PC-3 (cell line): ENCODE data around the gene SPDYE6. TPM values are rescaled to one million over a fixed set of nuclear protein-coding genes. Genes with fewer than 3 reads are reported as not detected.
A peak's percentile ranks its signal among the peaks of the same experiment; 100 is the strongest.

ENCODE experiments used
- ATAC-seq: fragments of 200-7000 bp; cut with Tn5 transposase; 2 replicates; pipeline ENCODE4 v1.9.1; 2020; ENCODE audit warnings: mild to moderate bottlenecking, moderate library complexity
- BruUV-seq: library from RNA; stranded (reverse); fragments of 400-500 nt; replicated peaks from 2 replicates; lab custom pipeline; 2021; lab: Mats Ljungman, UMichigan
- CTCF ChIA-PET: fragments of 300-600 bp; sonication (Branson Sonifier 250); formaldehyde crosslinking; loops from one replicate; lab custom pipeline; 2022; ENCODE audit warnings: antibody characterized with exemption; lab: Charles Lee
- POLR2A ChIA-PET: fragments of 300-600 bp; sonication (Branson Sonifier 250); formaldehyde crosslinking; loops from one replicate; lab custom pipeline; 2022; ENCODE audit warnings: antibody characterized with exemption; ENCODE audit not compliant: unreplicated experiment; lab: Charles Lee
- DNase-seq: peaks from one replicate; pipeline ENCODE4 v3.0.0-alpha.2; 2015
- H2AFZ ChIP-seq: fragments of 300-600 bp; sonication (generic); 2 replicates; pipeline ENCODE4 v1.6.0; 2016; ENCODE audit warnings: antibody characterized with exemption, low read length
- H3F3A ChIP-seq: fragments of 300-600 bp; sonication (generic); one replicate; pipeline ENCODE4 v1.6.0; 2017; ENCODE audit warnings: antibody characterized with exemption, low read length, control low read depth, mild to moderate bottlenecking; ENCODE audit not compliant: unreplicated experiment
- H3K27ac ChIP-seq: fragments of 300-600 bp; sonication (generic); 2 replicates; pipeline ENCODE4 v1.5.1; 2016; ENCODE audit warnings: mild to moderate bottlenecking, low read length
- H3K27me3 ChIP-seq: fragments of 300-600 bp; sonication (generic); 2 replicates; pipeline ENCODE4 v1.6.1; 2016; ENCODE audit warnings: low read length, mixed read lengths
- H3K36me3 ChIP-seq: fragments of 300-600 bp; sonication (generic); 2 replicates; pipeline ENCODE4 v1.6.1; 2016; ENCODE audit warnings: low read depth, mixed run types, low read length, mixed read lengths
- H3K4me1 ChIP-seq: fragments of 300-600 bp; sonication (generic); 2 replicates; pipeline ENCODE4 v1.5.1; 2016; ENCODE audit warnings: low read length; ENCODE audit not compliant: insufficient read depth
- H3K4me2 ChIP-seq: fragments of 300-600 bp; sonication (generic); 2 replicates; pipeline ENCODE4 v1.6.0; 2016; ENCODE audit warnings: low read length
- H3K4me3 ChIP-seq: fragments of 300-600 bp; sonication (generic); 2 replicates; pipeline ENCODE4 v1.5.1; 2016; ENCODE audit warnings: mild to moderate bottlenecking, low read length, mixed read lengths
- H3K79me2 ChIP-seq: fragments of 300-600 bp; sonication (generic); 2 replicates; pipeline ENCODE4 v1.6.1; 2017; ENCODE audit warnings: low read length, mixed read lengths
- H3K9ac ChIP-seq: fragments of 300-600 bp; sonication (generic); 2 replicates; pipeline ENCODE4 v1.6.0; 2016; ENCODE audit warnings: mild to moderate bottlenecking, low read length
- H3K9me2 ChIP-seq: fragments of 300-600 bp; sonication (generic); replicated peaks from 2 replicates; pipeline ENCODE4 v1.6.1; 2016; ENCODE audit warnings: mixed run types, low read length, mixed read lengths
- H3K9me3 ChIP-seq: fragments of 300-600 bp; sonication (generic); 2 replicates; pipeline ENCODE4 v1.6.1; 2016; ENCODE audit warnings: low read length, mixed read lengths
- H4K20me1 ChIP-seq: fragments of 300-600 bp; sonication (generic); 2 replicates; pipeline ENCODE4 v1.6.1; 2016; ENCODE audit warnings: low read length, mixed read lengths
- CTCF ChIP-seq: fragments of 300-600 bp; sonication (generic); conservative IDR thresholded peaks from 2 replicates; pipeline ENCODE4 v1.5.1; 2017; ENCODE audit warnings: antibody characterized with exemption, low read depth, mild to moderate bottlenecking, low read length
- EZH2 ChIP-seq: fragments of 300-600 bp; sonication (generic); IDR thresholded peaks from one replicate; pipeline ENCODE4 v1.6.1; 2017; ENCODE audit warnings: antibody characterized with exemption, mild to moderate bottlenecking, low read length; ENCODE audit not compliant: unreplicated experiment
- EZH2phosphoT487 ChIP-seq: fragments of 300-600 bp; sonication (generic); IDR thresholded peaks from 2 replicates; pipeline ENCODE4 v1.6.1; 2018; ENCODE audit warnings: mild to moderate bottlenecking, antibody characterized with exemption, low read length, borderline replicate concordance
- intact Hi-C: fragments of 100-400 bp; cut with micrococcal nuclease; formaldehyde crosslinking; loops from 2 replicates; pipeline ENCODE4 v1.9.0; 2023
- total RNA-seq: library from RNA; depleted of rRNA; stranded (reverse); fragments of >200 nt; gene quantifications from 2 replicates; pipeline ENCODE4 v1.2.3, GENCODE V29; 2014

The SPDYE6 gene
- total RNA-seq, 1 experiment from 2014 or later, result not detected

GRCh38 chr7:102312317-102312716 lies 43.9 kb downstream of the SPDYE6 start:
- no TSS peak for BruUV-seq
- Histone ChIP-seq H3K27me3 (no peaks in the 10 kb centered on the region), H3K36me3 (no peaks in the 10 kb centered on the region), H3K9me3 (no peaks in the 10 kb centered on the region), H3K4me3 (no peak overlapping the region), H3K27ac (no peak overlapping the region), H3K4me1 (peaks cover 4% of the 10 kb centered on the region), H3K4me2 (no peak overlapping the region), H3K9ac (no peak overlapping the region), H3K79me2 (no peaks in the 10 kb centered on the region), H3K9me2 (no peaks in the 10 kb centered on the region), H4K20me1 (no peaks in the 10 kb centered on the region), H2AFZ (no peak overlapping the region), H3F3A (no peaks in the 10 kb centered on the region)
- TF ChIP-seq CTCF (no peak), EZH2 (no peak), EZH2phosphoT487 (no peak)
- no peak for DNase-seq
- ATAC-seq, result no peak
- CTCF ChIA-PET, result no interaction called here
- intact Hi-C loops, result no loop called here
- POLR2A ChIA-PET, result no interaction called here

- POLR2A ChIA-PET, result no interaction called here
- Histone ChIP-seq H3K79me2 (no peaks in the 10 kb centered on the region), H3F3A (no peaks in the 10 kb centered on the region), H3K4me1 (peaks cover 14% of the 10 kb centered on the region), H3K27me3 (no peaks in the 10 kb centered on the region), H2AFZ (no peak overlapping the region), H4K20me1 (no peaks in the 10 kb centered on the region), H3K9me3 (no peaks in the 10 kb centered on the region), H3K9ac (no peak overlapping the region), H3K36me3 (no peaks in the 10 kb centered on the region), H3K27ac (no peak overlapping the region), H3K4me2 (no peak overlapping the region), H3K4me3 (no peak overlapping the region), H3K9me2 (no peaks in the 10 kb centered on the region)
- intact Hi-C loops, result no loop called here
- CTCF ChIA-PET, result no interaction called here
- DNase-seq (no peak), ATAC-seq (no peak)
- TF ChIP-seq EZH2 (no peak), EZH2phosphoT487 (no peak), CTCF (no peak)
- no TSS peak for BruUV-seq
Observed at GRCh38 chr7:102310414-102310815, 45.8 kb downstream of the SPDYE6 start.

GRCh38 chr7:102306916-102307677 lies 49.1 kb downstream of the SPDYE6 start:
- ATAC-seq, result peak; percentile 80
- BruUV-seq, result no TSS peak
- H3K4me3 ChIP-seq, result peak overlapping the region; percentile 16; the same call in 1 of the 2 replicates

More at GRCh38 chr7:102306916-102307677, 49.1 kb downstream of the SPDYE6 start:
- H2AFZ ChIP-seq, result peak overlapping the region; percentile 69
- no peaks in the 10 kb centered on the region for H3K27me3 ChIP-seq
- ChIA-PET CTCF (no interaction called here), POLR2A (interaction anchor here (0.6 kb wide), 1 partner anchor 1089 kb away, joined by 3 read pairs; the partner anchor contains the start of gene ZNHIT1)
- no peaks in the 10 kb centered on the region for H3K36me3 ChIP-seq
- no peaks in the 10 kb centered on the region for H4K20me1 ChIP-seq
- DNase-seq, result peak; percentile 52
- TF ChIP-seq CTCF, result no peak
- TF ChIP-seq EZH2phosphoT487, result no peak
- no peak for TF ChIP-seq EZH2
- H3F3A ChIP-seq, result no peaks in the 10 kb centered on the region
- no peaks in the 10 kb centered on the region for H3K9me2 ChIP-seq
- H3K27ac ChIP-seq, result peak overlapping the region; percentile 72
- intact Hi-C loops, result no loop called here
- peak overlapping the region; percentile 50 for H3K9ac ChIP-seq
- H3K79me2 ChIP-seq, result no peaks in the 10 kb centered on the region
- peak overlapping the region; percentile 82 for H3K4me2 ChIP-seq
- H3K9me3 ChIP-seq, result no peaks in the 10 kb centered on the region
- H3K4me1 ChIP-seq, result peaks cover 14% of the 10 kb centered on the region
